Stimulated activated CD4-positive, alpha-beta T cell treated with anti-CD3 and anti-CD28 coated beads, Interleukin-2, amount 100 ng/mL, for 24 hours (primary cell): ENCODE results near the gene HPCAL1.

Experiments used
- DNase-seq, 2 donors: peaks; one replicate each; pipeline ENCODE4 v3.0.0-alpha.2; 2020

HPCAL1 gene

GRCh38 chr2:10410001-10410822 lies 107.5 kb downstream of the HPCAL1 start:
- no peak for DNase-seq

- DNase-seq, result no peak
Observed at GRCh38 chr2:10410823-10411437, 108.2 kb downstream of the HPCAL1 start.

GRCh38 chr2:10411557-10411956 lies 108.9 kb downstream of the HPCAL1 start:
- no peak for DNase-seq

- peak in 1 of 2 donors; percentile 52 for DNase-seq
Observed at GRCh38 chr2:10412380-10412779, 109.7 kb downstream of the HPCAL1 start.

GRCh38 chr2:10413503-10413902 lies 110.8 kb downstream of the HPCAL1 start:
- no peak for DNase-seq

GRCh38 chr2:10413991-10414451 lies 111.3 kb downstream of the HPCAL1 start:
- DNase-seq, result no peak

GRCh38 chr2:10414591-10414990 lies 111.9 kb downstream of the HPCAL1 start:
- DNase-seq, result no peak

GRCh38 chr2:10415048-10415447 lies 112.3 kb downstream of the HPCAL1 start:
- DNase-seq, result no peak

GRCh38 chr2:10415640-10416039 lies 112.9 kb downstream of the HPCAL1 start:
- no peak for DNase-seq

- DNase-seq, result no peak
Observed at GRCh38 chr2:10417551-10418335, 115.0 kb downstream of the HPCAL1 start.

GRCh38 chr2:10419553-10420257 lies 117.0 kb downstream of the HPCAL1 start:
- DNase-seq, result no peak

GRCh38 chr2:10422251-10422650 lies 119.5 kb downstream of the HPCAL1 start:
- DNase-seq, result no peak

GRCh38 chr2:10422732-10423399 lies 120.2 kb downstream of the HPCAL1 start:
- no peak for DNase-seq

- no peak for DNase-seq
Observed at GRCh38 chr2:10423400-10423774, 120.7 kb downstream of the HPCAL1 start.

GRCh38 chr2:10424051-10424450 lies 121.3 kb downstream of the HPCAL1 start:
- no peak for DNase-seq

- DNase-seq, result no peak
Observed at GRCh38 chr2:10424916-10425505, 122.3 kb downstream of the HPCAL1 start.

- DNase-seq, result no peak
Observed at GRCh38 chr2:10425699-10426098, 123.0 kb downstream of the HPCAL1 start.

GRCh38 chr2:10426726-10427617 lies 124.3 kb downstream of the HPCAL1 start:
- no peak for DNase-seq

- no peak for DNase-seq
Observed at GRCh38 chr2:10427618-10427949, 124.9 kb downstream of the HPCAL1 start.

- DNase-seq, result no peak
Observed at GRCh38 chr2:10428355-10428754, 125.7 kb downstream of the HPCAL1 start.

GRCh38 chr2:10428924-10429323 lies 126.2 kb downstream of the HPCAL1 start:
- DNase-seq, result no peak
